PC-9 (cell line): Measurements from ENCODE around the gene ASCL2.

Experiments used
- EZH2 ChIP-seq: fragments of 200-600 bp; sonication (generic); IDR thresholded peaks from 2 replicates; pipeline ENCODE4 v1.8.0; 2017; ENCODE audit warnings: antibody characterized with exemption, low read depth
- TF ChIP-seq, protein P1 (sequence below): fragments of 200-600 bp; sonication (generic); conservative IDR thresholded peaks from 2 replicates; pipeline ENCODE4 v1.6.1; 2017; ENCODE audit warnings: mixed run types, antibody characterized with exemption, mild to moderate bottlenecking, moderate library complexity

DNA sequence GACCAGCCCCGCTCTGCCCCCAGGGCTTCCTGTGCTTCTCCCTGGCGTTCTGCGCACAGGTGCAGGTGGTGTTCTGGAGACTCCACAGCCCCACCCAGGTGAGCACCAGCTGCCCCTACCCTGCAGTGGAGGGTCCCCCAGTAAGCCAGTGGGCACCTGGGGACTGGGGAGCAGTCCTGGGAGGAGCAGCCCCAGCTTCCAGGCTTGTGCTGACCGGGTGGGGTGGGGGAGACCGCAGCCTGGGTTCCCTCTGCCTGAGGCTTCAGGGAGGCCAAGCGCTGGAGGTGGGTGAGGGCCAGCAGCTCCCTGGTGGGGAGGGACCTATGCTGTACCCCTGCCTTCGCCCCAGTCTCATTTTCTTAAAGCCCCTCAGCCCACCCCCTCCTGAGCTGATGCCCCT, 38.3 kb upstream of the ASCL2 start:
- TF ChIP-seq, protein P1, sequence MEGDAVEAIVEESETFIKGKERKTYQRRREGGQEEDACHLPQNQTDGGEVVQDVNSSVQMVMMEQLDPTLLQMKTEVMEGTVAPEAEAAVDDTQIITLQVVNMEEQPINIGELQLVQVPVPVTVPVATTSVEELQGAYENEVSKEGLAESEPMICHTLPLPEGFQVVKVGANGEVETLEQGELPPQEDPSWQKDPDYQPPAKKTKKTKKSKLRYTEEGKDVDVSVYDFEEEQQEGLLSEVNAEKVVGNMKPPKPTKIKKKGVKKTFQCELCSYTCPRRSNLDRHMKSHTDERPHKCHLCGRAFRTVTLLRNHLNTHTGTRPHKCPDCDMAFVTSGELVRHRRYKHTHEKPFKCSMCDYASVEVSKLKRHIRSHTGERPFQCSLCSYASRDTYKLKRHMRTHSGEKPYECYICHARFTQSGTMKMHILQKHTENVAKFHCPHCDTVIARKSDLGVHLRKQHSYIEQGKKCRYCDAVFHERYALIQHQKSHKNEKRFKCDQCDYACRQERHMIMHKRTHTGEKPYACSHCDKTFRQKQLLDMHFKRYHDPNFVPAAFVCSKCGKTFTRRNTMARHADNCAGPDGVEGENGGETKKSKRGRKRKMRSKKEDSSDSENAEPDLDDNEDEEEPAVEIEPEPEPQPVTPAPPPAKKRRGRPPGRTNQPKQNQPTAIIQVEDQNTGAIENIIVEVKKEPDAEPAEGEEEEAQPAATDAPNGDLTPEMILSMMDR = no peak
- no peak for TF ChIP-seq EZH2
